K562 (cell line): ENCODE measurements around the gene DPP9. TPM values are rescaled to one million over a fixed set of nuclear protein-coding genes. Genes with fewer than 3 reads are reported as not detected.

Source experiments
- BDP1 ChIP-seq: IDR thresholded peaks from 3 replicates; pipeline ENCODE4 v1.6.1; 2011; ENCODE audit not compliant: insufficient read length, insufficient read depth
- CBX5 ChIP-seq: IDR thresholded peaks from 2 replicates; pipeline ENCODE4 v1.6.1; 2014; ENCODE audit warnings: low read depth, borderline replicate concordance
- CCNT2 ChIP-seq: IDR thresholded peaks from 2 replicates; pipeline ENCODE4 v1.6.1; 2011; ENCODE audit warnings: borderline replicate concordance, low read depth, mild to moderate bottlenecking, moderate library complexity, mixed read lengths, low read length; ENCODE audit not compliant: insufficient read length; ENCODE audit errors: extremely low read depth
- CLOCK ChIP-seq: fragments of 250-450 bp; sonication (Bioruptor Pico); IDR thresholded peaks from 2 replicates; pipeline ENCODE4 v1.4.0; 2020; ENCODE audit warnings: mild to moderate bottlenecking, moderate library complexity, borderline replicate concordance
- ETV1 ChIP-seq: fragments of 450-650 bp; conservative IDR thresholded peaks from 2 replicates; pipeline ENCODE4 v1.6.1; 2016; ENCODE audit warnings: missing genetic modification characterization, control low read depth, low read depth, missing compliant biosample characterization
- GATAD2A ChIP-seq: fragments of 450-650 bp; IDR thresholded peaks from 2 replicates; pipeline ENCODE4 v1.6.1; 2017
- GATAD2B ChIP-seq: fragments of 450-650 bp; IDR thresholded peaks from 2 replicates; pipeline ENCODE4 v1.6.1; 2017; ENCODE audit warnings: mild to moderate bottlenecking, borderline replicate concordance
- HDAC3 ChIP-seq: fragments of 450-650 bp; IDR thresholded peaks from 2 replicates; pipeline ENCODE4 v1.6.1; 2018; ENCODE audit warnings: borderline replicate concordance, mild to moderate bottlenecking, moderate library complexity; ENCODE audit not compliant: partially characterized antibody
- HMG20A ChIP-seq: fragments of 450-650 bp; formaldehyde crosslinking; conservative IDR thresholded peaks from 2 replicates; pipeline ENCODE4 v1.4.0; 2020; ENCODE audit warnings: mild to moderate bottlenecking, mixed read lengths
- HOMEZ ChIP-seq: fragments of 250-450 bp; sonication (Bioruptor Pico); IDR thresholded peaks from 2 replicates; pipeline ENCODE4 v1.4.0; 2020; ENCODE audit warnings: mild to moderate bottlenecking, moderate library complexity
- KDM1A ChIP-seq, 2 experiments: fragments of 450-650 bp; IDR thresholded peaks; 2 replicates each; pipeline ENCODE4 v1.6.1; 2016; ENCODE audit warnings: mild to moderate bottlenecking in 2 of 2
- MEF2D ChIP-seq: conservative IDR thresholded peaks from 2 replicates; pipeline ENCODE4 v1.6.1; 2016; ENCODE audit warnings: low read depth, missing genetic modification characterization, missing compliant biosample characterization
- NCOR1 ChIP-seq: fragments of 450-650 bp; IDR thresholded peaks from 2 replicates; pipeline ENCODE4 v1.6.1; 2016; ENCODE audit warnings: mild to moderate bottlenecking, moderate library complexity
- NKRF ChIP-seq: fragments of 450-650 bp; IDR thresholded peaks from 2 replicates; pipeline ENCODE4 v1.6.1; 2016; ENCODE audit warnings: borderline replicate concordance
- SETDB1 ChIP-seq: IDR thresholded peaks from one replicate; pipeline ENCODE4 v1.6.1; 2012; ENCODE audit warnings: low read length, control low read depth, inconsistent platforms
- SP1 ChIP-seq: sonication (generic); formaldehyde crosslinking; IDR thresholded peaks from 2 replicates; pipeline ENCODE4 v1.8.1; 2022; ENCODE audit warnings: mild to moderate bottlenecking, missing genetic modification reagents
- SUPT5H ChIP-seq: fragments of 450-650 bp; IDR thresholded peaks from 2 replicates; pipeline ENCODE4 v1.6.1; 2016
- ZNF146 ChIP-seq: IDR thresholded peaks from one replicate; pipeline ENCODE4 v1.6.1; 2018; ENCODE audit warnings: missing compliant biosample characterization; ENCODE audit not compliant: unreplicated experiment
- ZNF184 ChIP-seq: sonication (generic); formaldehyde crosslinking; IDR thresholded peaks from 2 replicates; pipeline ENCODE4 v1.5.0; 2020; ENCODE audit warnings: missing genetic modification reagents
- ZNF445 ChIP-seq: fragments of 250-450 bp; sonication (Bioruptor Pico); IDR thresholded peaks from 2 replicates; pipeline ENCODE4 v1.4.0; 2020; ENCODE audit warnings: low read depth, mild to moderate bottlenecking, moderate library complexity
- ZNF699 ChIP-seq: fragments of 250-450 bp; sonication (Bioruptor Pico); IDR thresholded peaks from 2 replicates; pipeline ENCODE4 v1.8.0; 2021; ENCODE audit warnings: mild to moderate bottlenecking, moderate library complexity; ENCODE audit not compliant: insufficient replicate concordance
- polyA plus RNA-seq, 8 experiments: library from polyadenylated mRNA; depleted of rRNA in 4 of 8; stranded (reverse) in 5 of 8; unstranded in 3 of 8; fragments of >200 nt; fragmentation: Nextera tagmentation in 2 of 8; fragmentation: Illumina TruSeq in 1 of 8; extraction: Ambion mirVana in 2 of 8; extraction: Trizol in 1 of 8; gene quantifications; 2 replicates each; pipeline versions ENCODE4 v1.2.1 to v1.2.3, GENCODE V29; 2011 to 2014; ENCODE audit warnings: inconsistent platforms in 1 of 8, missing spikeins in 1 of 8
- total RNA-seq, 7 experiments: library from RNA; depleted of rRNA in 6 of 7; stranded (reverse); fragments of >200 nt in 6 of 7; fragmentation: Illumina TruSeq in 2 of 7; extraction: Trizol in 2 of 7; gene quantifications; 2 replicates each; pipeline versions ENCODE4 v1.2.1 to v1.2.3, GENCODE V29; 2011 to 2021; ENCODE audit warnings: low replicate concordance in 1 of 7
- TF ChIP-seq, protein P1 (sequence below): sonication (generic); formaldehyde crosslinking; IDR thresholded peaks from 2 replicates; pipeline ENCODE4 v1.8.1; 2023; ENCODE audit warnings: mild to moderate bottlenecking, missing genetic modification reagents

Gene DPP9
- total and polyA plus RNA-seq, 9 of the 15 experiments (the other 6 are each of a cell fraction or from before 2014, with no cell fraction given), result 0.90 to 66.7 (median 24.5) TPM

GRCh38 chr19:4768934-4769777 lies 45.5 kb upstream of the DPP9 start (continued):
- TF ChIP-seq CCNT2 (no peak), SUPT5H (no peak), NCOR1 (no peak), MEF2D (tag) (peak; percentile 70), ETV1 (tag) (peak; percentile 87), SETDB1 (no peak), NKRF (peak; percentile 98), CBX5 (0 out of 2 replicates have a peak, but pooled peaks have one; percentile 33), ZNF699 (CRISPR knock-in tag) (peak; percentile 35), BDP1 (no peak), SP1 (CRISPR knock-in tag) (peak; percentile 96), HOMEZ (CRISPR knock-in tag) (no peak), KDM1A (IDR thresholded peaks at IDR 0.05) (peak; percentile 13 to 64; a peak in 3 of 4 replicates), GATAD2B (0 out of 2 replicates have a peak, but pooled peaks have one; percentile 40), ZNF184 (CRISPR knock-in tag) (peak; percentile 92), ZNF445 (CRISPR knock-in tag) (no peak), GATAD2A (no peak), CLOCK (no peak), HMG20A (CRISPR knock-in tag) (no peak), HDAC3 (no peak), ZNF146 (CRISPR knock-in tag) (peak; percentile 92)
- TF ChIP-seq, protein P1, sequence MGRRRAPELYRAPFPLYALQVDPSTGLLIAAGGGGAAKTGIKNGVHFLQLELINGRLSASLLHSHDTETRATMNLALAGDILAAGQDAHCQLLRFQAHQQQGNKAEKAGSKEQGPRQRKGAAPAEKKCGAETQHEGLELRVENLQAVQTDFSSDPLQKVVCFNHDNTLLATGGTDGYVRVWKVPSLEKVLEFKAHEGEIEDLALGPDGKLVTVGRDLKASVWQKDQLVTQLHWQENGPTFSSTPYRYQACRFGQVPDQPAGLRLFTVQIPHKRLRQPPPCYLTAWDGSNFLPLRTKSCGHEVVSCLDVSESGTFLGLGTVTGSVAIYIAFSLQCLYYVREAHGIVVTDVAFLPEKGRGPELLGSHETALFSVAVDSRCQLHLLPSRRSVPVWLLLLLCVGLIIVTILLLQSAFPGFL (CRISPR knock-in tag), result peak; percentile 100
